ENCODE measurements around the gene SLC7A10.

GRCh38 chr19:33271246-33272021, 45.8 kb upstream of the SLC7A10 start:
- TF ChIP-seq CTCF (conservative IDR thresholded peaks at IDR 0.05 in 1 of 2, IDR thresholded peaks at IDR 0.05 in 1 of 2; ENCODE audit: low read depth in 1 of 2, low read length in 2 of 2) (no peak), EZH2 (IDR thresholded peaks at IDR 0.05; ENCODE audit: low read length, missing control alignments) (no peak)

Measured in fibroblast of lung (primary cell).